B cell (primary cell): ENCODE data around the gene ATP6V1B1.

Experiments
- EZH2 ChIP-seq: IDR thresholded peaks from 2 replicates; pipeline ENCODE4 v1.6.1; 2012; ENCODE audit warnings: borderline replicate concordance, low read depth, mild to moderate bottlenecking, moderate library complexity, low read length; ENCODE audit not compliant: insufficient read depth, poor library complexity, severe bottlenecking
- TF ChIP-seq, protein P1 (sequence below): fragments of 200-600 bp; IDR thresholded peaks from one replicate; pipeline ENCODE4 v1.8.0; 2022; ENCODE audit warnings: antibody characterized with exemption, mild to moderate bottlenecking

DNA sequence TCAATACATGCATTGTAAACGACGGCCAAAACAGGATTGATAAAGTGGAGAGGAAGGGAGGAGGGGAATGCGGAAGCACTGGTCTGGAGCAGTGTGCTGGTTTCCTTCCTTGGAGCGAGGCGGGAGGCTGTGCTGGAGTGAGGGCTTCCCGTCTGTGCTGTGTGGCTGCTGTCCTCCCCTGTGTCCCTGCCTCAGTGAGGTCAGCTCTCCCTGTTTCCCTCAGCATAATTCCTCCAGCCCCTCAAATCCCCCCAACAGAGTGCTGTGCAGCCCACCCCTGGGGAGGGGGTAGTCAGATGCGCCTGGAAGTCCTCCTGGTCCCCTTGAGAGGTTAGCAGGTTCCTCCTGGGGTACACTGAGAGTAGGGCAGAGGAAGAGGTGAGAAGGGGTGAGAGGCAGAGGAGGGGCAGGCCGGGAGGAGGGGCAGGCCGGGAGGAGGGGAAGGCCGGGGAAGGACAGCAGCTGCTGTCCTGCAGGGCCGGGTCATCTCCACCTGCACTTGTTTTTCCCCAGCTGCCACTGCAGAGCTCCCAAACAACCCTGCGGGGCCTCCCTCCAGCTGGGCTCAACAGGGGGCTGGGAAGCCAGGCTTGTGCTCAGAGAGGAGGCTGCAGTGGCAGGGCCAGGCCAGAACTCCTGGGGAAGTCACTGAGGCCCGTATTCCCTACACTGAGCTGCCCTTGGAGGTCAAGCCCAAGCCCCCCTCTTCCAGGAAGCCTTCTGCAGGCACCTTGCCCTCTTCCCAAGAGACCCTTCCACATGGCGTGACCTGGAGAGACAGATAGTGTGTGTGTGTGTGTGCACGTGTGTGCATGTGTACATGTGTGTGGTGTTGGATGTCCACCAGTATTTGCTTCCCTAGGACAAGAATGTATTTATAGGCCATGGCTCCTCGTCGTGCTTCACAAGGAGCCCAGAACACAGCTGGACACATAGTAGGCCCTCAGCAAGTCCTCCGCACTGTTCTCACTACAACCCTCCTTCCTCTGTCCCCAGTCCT is 13.2 kb upstream of the ATP6V1B1 start:
- TF ChIP-seq, protein P1, sequence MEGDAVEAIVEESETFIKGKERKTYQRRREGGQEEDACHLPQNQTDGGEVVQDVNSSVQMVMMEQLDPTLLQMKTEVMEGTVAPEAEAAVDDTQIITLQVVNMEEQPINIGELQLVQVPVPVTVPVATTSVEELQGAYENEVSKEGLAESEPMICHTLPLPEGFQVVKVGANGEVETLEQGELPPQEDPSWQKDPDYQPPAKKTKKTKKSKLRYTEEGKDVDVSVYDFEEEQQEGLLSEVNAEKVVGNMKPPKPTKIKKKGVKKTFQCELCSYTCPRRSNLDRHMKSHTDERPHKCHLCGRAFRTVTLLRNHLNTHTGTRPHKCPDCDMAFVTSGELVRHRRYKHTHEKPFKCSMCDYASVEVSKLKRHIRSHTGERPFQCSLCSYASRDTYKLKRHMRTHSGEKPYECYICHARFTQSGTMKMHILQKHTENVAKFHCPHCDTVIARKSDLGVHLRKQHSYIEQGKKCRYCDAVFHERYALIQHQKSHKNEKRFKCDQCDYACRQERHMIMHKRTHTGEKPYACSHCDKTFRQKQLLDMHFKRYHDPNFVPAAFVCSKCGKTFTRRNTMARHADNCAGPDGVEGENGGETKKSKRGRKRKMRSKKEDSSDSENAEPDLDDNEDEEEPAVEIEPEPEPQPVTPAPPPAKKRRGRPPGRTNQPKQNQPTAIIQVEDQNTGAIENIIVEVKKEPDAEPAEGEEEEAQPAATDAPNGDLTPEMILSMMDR: no peak
- no peak for TF ChIP-seq EZH2
